AML-193 (cell line): Measurements from ENCODE around the gene IRF8.
"Not testable (repeated sequence)": the region's sequence is repeated elsewhere in the genome, so short reads cannot be mapped to it uniquely, and the experiment has no call there.

ENCODE experiments used
- DNase-seq, 2 experiments: peaks; one replicate each; lab custom pipeline; 2025; lab: John Stamatoyannopoulos, UW

IRF8 gene

DNA sequence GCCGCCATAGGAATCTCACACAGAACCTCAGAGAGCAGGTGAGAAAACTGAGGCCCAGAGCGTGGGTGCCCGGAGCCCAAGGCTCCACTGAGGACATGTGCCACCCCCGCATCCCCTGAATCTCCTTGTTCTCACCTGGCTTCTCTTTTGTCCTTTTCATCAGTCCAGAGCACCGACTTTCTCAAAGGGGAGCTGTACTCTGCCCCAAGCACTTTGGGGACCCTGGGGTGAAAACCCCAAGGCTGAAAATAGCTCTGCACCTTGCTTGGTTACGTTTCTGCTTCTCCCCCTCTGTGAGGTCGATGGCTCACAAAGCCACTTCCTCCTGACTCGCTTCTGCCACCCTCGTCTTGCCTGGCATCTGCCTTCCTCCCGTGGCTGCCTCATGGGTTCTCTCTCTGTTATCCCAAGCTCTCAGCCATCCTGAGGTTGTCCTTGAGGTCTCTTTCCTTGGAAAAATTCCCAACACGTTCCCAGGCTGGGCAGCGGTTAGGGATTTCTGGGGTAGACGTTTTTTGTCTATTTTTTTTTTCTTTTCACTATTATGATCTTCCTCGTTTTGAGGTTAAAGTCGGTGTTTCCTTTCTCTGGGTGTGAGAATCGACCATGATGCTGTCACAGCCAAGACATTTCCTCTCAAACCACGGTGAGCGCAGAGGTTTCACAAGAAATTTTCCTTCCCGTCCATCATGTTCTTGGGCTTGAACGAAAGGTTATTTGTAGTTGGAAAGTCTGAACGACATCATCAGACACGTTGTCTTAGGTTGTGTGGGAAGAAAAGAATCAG is 37.2 kb downstream of the IRF8 start:
- peak; percentile 55 to 61 for DNase-seq

DNA sequence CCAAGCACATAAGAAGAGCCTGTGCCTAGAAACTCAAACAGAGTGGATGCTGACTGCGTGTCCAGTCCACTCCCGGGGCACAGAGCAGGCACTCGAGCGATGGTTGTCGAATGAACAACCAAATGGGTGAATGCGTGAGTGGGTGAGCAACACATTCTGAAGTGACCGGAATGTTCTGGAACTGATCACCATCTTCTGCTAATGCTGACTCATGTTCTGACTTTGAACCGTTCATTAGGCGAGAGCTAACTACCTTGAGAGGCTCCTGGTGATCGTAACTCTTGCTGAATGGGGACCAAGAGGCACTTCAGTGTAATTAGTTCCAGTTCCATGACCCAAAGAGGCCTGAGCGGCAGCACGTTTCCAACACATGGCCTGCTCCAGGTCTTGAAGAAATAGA is 37.9 kb downstream of the IRF8 start:
- no peak for DNase-seq

DNA sequence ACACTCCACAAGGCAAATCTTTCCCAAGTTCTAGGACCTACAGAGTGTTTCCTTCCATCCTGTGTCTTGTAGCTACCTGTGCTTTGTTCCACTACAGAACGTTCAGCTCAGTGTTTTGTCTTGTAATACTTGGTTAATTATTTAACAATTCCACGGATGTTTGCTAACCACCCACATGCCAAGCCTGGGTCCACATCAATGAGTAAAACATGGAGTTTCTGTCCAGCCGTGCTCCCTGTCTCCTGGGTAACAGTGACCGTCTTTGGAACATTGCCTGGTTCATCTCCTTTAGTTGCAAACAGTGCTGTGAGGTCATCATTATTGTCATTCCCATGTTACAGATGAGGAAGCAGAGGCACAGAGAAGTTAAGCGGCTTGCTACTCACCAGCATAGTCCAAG is 41.3 kb downstream of the IRF8 start:
- no peak for DNase-seq

DNA sequence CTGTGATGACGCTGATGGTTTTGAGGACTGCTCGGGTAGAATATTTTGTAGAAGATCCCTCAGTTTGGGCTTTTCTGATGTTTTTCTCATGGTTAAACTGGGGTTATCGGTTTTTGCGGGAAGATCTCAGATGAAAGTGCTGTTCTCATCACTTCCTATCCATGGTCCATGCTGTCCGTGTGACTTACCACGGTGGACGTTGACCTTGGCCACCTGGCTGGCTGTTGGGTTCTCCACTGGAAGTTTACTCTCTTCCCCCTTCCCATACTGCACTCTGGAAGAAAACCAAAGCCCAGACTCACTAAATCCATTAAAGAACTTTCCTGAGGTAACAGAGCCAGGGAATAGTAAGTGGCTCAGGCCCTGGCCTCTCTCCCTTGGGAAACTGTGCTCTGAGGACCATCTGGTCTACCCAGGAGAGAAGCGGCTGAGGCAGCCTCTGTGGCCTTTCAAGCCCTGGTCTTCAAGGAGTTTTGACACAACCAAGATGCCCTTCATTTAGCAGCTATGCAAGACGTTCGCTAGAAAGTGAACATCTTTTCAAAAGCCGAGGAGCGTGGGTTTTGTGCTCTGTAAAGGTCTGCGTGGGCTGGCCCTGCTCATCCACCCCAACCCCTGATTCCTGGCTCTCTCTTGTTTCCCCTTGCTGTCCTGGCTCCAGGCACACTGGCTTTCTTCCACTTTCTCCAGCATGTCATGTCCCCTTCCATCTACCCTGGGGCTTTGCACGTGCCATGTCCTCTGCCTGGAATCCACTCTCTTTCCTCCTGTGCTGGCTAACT is 43.1 kb downstream of the IRF8 start:
- DNase-seq: no peak

DNA sequence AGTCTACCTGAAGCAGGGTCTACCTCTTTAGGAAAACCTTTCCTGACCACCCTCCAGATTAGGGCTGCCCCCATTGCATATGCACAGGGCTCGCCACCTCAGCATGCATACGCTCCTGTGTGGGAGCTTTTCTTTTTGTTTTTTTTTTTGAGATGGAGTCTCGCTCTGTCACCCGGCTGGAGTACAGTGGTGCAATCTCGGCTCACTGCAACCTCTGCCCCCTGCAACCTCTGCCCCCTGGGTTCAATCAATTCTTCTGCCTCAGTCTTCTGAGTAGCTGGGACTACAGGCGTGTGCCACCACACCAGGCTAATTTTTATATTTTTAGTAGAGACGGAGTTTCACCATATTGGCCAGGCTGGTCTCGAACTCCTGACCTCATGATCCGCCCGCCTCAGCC is 43.7 kb downstream of the IRF8 start:
- not testable (repeated sequence) for DNase-seq

DNA sequence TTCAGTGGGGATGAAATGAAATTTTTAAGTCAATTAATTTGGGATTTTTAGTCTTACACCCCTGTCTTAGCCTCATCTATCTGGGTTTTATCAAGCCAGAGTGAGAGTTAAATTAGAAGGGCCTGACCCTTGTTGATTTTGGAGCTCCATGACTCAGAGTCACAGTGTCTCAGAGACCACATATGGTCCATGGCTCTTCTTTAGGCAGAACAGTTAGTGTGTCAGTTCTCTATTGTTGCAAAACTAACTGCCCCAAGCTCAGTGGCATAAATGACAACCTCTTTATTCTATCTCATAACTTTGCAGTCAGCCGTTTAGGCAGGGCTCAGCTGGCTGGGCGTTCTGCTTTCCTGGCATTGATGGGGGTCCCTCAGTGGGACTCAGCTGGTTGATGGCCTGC is 44.7 kb downstream of the IRF8 start:
- DNase-seq: peak; percentile 18 to 33

DNA sequence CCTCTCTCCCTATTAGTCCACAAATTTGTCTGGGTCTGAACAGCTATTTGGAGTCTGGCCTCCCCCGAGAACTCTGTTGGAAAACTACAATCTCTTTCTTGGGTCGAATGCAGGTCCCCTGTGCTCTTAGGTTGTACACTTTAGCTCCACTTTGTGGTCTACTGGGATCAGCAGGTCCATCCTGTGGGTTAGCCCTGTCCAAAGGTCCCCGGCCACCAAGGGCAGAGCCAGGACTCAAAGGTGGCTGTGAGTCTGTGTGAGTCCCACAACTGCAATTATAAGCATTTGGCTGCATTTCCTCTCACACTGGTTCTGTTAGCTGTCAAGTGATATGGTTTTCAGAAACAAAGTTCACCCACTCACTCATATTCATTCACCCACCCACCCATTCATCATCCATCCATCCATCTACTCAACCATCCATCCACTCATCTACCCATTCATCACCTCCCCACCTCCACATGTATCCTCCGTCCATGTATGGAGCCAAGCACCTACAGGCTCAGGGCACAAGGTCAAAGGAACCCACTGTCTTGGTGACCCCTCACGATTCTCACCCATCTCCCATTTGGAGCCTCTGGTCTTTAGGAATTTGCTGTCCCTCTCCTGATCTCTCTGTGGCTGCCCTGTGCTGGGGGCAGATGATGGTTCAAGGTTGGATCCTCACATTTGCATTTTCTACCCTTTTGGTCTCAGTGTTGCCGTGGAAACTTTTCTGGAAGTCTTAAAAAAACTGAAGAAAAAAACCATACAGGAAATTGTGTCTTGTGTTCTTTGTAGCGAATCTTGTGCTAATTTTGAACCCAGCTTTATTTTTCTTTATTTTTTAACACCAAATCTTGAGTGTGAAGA is 45.8 kb downstream of the IRF8 start:
- no peak for DNase-seq

DNA sequence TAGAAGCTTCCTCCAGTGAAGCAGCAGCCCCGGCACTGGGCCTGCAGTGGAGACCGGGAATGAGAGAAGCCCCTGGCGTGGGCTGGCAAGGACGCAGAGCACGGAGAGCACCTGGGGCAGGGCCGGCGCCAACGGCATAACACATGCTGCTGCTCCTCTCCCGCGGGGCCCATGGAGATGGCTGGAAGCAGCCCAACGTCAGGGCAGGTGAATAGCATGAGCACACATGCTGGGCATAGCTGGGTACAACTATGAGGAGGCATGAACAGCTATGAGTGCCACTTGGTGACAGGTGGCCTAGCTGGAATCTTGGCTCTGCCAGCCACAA is 46.4 kb downstream of the IRF8 start:
- DNase-seq: no peak

DNA sequence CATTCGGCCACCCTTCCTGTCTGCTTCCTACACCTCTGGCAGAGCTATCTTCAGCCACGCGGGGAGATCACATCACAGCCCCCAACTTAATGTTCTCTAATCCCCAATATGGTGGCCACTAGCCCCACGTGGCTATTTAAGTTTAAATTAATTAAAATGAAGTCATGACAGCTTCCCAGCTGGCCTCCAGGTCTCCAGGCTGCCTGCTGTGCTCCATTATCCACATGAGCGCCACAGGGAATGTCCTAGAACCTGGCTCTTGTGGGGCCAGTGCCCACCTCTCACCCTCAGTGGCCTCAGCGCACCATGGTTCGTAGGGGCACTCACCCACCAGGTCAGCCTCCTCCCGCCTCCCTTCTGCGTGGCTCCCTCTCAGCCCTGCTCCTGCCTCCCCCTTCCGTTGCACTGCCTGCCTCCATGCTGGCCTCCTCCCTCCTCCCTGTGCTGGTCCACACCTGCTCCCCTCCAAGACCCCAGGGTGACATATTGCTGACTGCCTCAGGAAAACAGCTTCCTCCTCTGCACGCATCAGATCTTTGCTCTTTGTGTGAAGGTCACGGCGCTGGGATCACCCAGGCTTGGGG is 47.7 kb downstream of the IRF8 start:
- DNase-seq: no peak

DNA sequence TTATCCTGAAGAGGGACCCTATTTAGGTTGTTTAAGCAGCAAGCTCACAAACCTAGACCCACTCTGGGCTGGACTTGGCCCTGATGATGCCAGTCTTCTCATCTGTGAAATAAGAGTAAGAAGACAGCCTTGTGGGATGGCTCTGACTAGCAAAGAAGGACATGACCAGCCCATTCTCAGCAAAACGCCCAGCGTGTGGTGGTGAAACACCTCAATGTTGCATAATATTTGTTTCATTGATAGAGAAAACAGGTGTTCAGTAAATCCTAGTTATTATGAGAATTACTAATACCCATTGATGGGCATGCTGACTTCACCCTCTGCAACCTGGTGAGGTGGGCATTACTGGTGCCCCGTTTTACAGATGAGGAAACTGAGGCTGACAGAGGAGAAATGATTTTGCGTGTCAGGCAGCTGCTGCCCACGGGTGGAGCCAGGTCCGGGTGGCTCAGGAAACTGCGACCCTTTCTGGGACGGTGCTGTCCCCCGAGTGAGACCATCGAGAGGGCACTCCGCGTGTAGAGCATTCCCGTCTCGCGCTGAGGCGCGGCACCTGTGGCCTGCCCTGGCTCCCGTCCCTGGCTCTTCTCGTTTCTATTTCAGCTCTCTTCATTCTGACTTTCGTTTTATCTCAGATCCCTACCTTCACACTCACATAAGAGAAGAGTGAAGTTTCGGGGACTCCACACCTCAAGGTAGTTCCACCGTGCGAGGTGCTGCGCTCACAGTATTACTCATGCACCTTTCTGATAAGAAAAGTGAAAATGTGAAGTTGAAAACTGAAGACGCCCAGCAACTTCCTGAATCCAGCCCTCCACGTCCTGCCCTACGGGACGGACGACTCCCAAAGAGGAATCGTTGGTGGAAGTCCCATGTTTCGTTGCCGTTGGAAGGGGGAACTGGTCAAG is 48.5 kb downstream of the IRF8 start:
- DNase-seq: no peak

DNA sequence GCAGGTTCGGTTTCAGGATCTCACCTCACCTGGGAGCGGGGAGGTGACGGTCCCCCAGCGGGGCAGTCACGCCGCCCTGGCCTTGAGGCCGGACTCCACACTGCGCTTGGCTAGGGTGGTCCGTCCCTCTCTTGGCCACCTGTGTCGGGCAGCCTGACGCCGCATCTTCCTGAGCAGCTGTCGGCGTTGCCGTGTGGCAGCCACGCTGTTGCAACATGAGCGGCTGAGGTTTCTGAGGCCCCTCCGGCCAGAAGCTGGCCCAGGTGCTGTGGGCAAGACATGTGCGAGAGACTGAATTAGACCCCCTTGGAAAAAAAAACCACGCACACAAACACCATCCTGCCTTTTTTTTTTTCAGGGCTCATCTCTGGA is 49.2 kb downstream of the IRF8 start:
- no peak for DNase-seq

DNA sequence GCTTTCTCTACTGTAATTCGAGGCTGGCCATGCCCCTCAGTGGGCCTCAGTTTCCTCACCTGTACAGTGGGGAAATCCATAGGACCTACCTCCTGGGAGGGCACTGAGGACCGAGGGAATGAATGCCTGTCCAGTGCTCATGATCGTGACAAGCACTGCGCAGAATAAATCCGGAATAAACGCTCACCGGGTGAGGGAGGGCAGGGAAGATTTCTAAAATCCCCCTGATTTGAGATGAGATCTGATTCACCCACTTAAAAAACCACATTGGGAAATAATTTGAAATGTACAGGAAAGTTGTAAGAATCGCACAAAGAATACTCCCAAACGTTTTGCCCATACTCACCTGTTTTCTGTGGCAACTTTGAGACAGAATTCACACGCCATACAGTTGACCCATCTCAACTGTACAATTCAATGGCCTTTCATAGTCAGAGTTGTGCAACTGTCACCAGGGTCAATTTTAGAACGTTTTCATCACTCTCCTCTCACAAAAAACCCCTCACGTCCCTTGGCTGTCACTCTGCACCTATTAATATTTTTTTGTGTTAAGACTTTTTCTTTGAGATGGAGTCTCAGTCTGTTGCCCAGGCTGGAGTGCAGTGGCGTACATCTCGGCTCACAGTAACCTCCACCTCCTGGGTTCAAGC is 49.8 kb downstream of the IRF8 start:
- no peak for DNase-seq

DNA sequence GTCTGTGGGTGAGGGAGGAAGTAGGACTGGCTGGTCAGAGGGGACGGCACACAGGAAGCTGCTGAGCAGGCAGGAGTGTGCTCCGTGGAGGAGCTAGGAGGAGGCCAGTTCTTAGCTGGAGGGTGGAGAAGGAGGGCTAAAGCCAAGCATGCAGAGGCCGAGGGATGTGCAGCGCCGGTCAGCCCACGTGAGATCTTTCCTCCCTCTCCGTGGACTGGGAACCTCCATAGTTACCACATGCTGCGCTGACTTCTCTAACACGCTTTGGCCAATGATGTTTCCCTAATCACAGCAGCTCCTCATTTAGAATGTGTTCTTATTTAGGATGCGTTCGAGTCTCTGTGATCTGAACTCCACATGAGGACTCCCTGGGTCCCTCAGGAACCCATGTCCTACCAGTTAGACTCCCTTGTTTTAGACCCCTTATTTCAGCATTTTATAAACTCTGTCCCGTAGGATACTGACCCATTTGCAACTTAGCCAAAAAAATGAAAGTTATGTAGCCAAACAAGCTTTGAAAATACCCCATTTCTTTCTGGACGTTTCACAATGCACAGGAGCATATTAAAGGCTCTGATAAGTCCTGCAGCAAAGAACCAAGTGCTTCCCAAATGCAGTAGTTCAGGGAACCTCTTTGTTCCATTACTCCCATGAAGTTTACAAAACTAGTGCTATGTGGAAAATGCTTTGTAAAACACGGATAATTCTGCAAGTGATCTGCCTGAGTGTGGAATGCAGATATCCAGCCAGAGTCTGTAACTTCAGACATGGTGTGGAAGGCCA is 51.4 kb downstream of the IRF8 start:
- DNase-seq: no peak

DNA sequence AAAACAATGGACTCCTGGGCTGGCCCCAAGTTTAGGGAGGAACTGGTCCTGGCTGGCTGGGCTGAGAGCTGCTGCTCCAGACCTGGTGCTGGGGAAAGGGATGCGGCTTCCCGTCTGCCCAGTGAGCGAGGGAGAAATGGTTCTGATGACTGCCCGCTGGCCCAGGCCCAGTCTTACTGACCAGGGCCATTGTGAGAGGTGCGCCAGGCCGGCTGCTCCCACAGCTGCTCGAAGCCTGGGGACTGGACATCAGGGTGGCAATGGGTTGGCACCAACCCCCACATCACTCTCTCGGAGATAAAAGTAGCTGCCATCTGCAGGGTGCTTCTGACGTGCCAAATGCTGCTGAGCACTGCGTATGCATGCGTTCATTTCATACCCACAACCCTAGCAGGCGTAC is 53.2 kb downstream of the IRF8 start:
- no peak for DNase-seq

DNA sequence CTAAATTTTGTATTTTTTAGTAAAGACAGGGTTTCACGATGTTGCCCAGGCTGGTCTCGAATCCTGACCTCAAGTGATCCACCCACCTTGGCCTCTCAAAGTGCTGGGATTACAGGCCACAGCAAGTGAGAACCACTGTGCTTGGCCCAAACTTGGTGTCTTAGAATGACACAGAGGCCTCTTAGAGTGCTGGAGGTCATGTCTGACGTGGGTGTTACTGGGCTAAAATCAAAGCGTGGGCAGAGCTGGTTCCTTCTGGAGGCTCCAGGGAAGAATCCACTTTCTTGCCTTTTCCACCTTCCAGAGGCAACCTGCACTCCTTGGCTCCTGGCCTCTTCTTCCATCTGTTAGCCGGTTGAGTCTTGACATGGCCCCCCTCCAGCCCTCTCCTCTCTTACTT is 53.8 kb downstream of the IRF8 start:
- no peak for DNase-seq

DNA sequence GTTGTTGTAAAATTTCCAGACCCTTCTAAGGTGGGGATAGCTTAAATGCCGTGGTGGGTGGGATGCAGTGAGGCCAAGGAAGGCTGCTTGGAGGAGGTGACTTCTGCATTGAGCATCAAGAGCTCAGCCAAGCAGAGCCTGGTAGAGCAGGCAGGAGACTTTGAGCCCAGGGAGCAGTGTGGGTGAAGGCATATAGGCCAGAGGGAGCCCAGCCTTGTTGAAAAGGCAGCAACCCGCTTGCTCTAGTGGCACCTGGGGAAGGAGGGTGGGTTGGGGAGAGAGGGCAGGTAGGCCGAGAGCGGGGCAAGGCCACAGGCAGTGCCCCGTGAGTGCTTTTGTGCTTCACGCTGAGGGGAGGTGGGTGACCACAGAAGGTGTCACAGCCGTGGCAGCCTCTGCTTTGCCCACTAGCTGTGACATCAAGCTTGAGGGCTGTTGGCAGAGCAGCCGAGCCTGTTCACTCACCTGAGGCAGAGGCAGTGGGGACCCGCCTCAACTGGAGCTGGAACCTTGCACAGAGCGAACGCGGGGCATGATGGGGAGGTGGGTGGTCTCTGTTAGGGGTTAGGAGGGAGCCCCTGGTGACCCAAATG is 56.1 kb downstream of the IRF8 start:
- DNase-seq: no peak

DNA sequence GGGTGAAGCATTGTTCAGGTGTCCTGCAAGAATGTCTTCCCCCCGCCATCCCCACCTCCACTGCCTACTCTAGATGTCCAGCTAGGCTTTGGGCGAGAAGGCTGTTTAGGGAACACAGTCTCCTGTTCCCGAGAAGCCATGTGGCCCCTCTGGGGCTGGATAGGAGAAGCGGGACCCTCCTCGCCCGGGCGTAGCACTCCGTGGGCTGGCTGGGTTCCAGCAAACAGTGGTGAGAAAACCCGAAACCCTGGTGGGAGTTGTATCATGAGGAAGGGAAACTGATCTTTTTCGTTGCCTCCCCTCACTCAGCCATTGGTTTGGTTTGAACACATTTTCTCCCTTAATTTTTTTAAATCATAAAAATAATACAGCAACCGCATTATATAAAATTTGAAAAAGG is 56.6 kb downstream of the IRF8 start:
- no peak for DNase-seq

DNA sequence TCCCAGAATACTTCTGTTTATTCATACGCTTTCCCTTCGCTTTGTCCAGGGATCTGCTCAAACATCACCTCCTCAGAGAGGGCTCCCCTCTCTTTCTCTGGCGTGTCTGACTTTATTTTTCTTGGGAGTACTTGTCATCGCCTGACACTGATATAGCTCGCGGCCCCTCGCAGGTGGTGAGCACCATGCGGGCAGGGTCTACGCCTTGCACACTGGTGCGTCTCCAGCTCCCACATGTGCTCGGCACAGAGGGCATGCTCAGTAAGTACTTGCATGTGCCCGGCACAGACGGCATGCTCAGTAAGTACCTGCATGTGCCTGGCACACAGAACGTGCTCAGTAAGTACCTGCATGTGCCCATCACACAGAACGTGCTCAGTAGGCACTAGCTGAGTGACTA is 57.5 kb downstream of the IRF8 start:
- DNase-seq: no peak

DNA sequence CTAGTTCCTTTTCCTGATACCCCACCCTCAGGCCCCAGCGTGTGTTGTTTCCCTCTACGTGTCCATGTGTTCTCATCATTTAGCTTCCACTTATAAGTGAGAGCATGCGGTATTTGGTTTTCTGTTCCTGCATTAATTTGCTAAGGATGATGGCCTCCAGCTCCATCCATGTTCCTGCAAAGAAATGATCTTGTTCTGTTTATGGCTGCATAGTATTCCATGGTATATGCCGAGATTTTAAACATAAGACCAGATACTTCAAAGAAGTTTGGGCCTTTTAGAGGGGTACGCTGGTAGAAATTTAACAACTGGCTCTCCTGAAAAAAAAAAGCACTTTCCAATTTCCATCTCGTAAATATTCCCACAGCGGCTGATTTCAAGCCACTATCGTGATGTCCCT is 59.8 kb downstream of the IRF8 start:
- DNase-seq: no peak

DNA sequence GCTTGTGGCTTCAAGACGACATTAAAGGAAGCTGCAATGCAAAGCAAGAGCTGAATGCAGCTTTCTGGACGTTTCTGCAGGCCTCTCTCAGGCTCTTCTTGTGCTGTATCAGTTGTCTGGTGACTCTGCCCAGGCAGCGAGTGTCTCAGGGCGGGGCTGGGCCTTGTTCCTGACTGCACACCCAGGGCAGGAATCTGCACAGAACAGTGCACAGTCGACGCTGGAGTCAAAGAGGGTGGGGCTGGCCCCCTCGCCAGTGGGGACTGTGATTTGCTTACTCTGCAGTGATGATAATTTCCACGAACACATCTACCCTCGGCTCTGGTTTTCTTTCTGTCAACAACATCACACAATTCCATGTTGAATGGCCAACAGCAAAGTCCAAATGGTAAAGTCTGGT is 60.7 kb downstream of the IRF8 start:
- no peak for DNase-seq
